GM19395 (cell line): ENCODE data around the gene CARMIL1.

Experiments used
- ATAC-seq: cut with Tn5 transposase; IDR thresholded peaks from one replicate; pipeline ENCODE4 v1.9.1; 2021; ENCODE audit warnings: mild to moderate bottlenecking, moderate library complexity; ENCODE audit not compliant: unreplicated experiment

The CARMIL1 gene

DNA sequence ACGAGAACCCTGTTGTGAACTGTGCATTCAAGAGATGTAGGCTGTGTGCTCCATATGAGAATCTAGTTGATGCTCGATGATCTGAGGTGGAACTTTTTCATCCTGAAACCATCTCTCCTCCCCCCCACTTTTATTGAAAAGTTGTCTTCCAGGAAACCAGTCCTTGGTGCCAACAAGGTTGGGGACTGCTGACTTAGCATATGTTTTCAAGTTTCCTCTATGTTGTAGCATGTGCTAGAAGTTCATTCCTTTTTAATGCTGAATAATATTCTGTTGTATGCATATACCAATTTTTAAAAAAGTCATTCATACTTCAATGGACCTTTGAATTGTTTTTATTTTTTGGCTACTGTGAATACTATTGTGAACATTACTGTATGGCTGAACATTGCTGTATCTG, 27.2 kb downstream of the CARMIL1 start:
- ATAC-seq: no peak

DNA sequence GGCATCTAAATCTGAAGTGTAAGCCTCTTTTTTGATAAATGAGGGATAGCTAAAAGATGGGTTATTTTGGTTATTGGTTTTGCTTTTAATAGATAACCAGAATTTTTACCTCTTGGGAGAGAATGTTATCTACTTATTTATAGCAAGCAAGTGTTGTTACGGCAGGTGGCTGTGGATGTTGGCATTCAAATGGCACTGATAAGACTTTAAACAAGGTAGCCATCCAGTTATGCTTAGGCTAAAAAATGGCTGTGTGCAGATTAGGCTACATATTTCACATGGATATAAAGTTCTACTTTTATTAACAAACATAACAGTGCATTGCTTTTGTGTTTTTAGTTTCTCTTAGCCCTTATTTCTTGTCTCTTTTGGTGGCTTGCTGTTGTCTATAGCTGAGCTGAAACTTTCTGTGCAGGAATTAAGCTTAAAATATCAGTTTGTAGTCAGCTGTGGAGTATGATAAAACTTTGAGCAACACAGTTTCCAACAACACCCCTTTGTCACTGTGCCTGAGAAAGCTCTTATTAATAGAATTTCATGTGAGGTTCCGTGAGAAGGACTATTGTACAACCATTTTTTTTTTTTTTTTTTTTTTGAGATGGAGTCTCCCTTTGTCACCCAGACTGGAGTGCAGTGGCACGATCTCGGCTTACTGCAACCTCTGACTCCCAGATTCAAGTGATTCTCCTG, 28.8 kb downstream of the CARMIL1 start:
- ATAC-seq: no peak

DNA sequence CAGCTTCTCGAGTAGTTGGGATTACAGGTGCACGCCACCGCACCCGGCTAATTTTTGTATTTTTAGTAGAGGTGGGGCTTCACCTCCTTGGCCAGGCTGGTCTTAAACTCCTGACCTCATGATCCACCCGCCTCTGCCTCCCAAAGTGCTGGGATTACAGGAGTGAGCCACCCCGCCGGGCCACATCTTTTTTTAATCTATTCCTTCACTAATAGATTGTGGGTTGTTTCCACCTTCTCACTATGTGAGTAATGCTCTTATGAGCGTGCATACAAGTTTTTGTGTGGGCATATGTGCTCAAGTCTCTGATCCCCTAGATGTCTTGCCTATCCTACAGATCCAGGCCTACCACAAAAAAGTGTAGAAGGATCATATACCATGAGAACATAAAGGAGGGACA, 30.7 kb downstream of the CARMIL1 start:
- ATAC-seq: no peak

DNA sequence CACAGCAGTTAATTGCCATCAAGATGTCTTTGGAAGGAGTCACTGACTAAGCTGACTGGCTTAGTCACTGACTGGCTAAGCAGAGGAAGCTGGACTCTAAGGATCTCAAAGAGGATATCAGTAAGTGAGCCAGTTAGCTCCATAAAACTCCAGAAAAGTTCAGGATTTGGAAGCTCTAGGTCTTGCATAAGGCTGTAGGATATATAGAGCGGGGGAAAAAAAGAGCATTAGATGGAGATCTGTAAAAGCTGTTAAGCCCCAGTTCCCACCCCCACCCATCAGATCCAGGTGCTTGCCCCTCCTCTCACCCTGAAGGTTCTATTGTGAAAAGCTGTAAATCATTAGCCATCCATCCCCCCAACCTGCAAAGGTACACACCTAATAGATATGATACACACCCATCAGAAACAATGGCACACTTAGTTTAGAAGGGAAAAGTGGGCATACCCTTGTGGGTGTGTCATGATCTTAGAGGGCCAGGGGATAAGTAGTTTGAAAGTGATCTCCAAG, 32.2 kb downstream of the CARMIL1 start:
- ATAC-seq: no peak

DNA sequence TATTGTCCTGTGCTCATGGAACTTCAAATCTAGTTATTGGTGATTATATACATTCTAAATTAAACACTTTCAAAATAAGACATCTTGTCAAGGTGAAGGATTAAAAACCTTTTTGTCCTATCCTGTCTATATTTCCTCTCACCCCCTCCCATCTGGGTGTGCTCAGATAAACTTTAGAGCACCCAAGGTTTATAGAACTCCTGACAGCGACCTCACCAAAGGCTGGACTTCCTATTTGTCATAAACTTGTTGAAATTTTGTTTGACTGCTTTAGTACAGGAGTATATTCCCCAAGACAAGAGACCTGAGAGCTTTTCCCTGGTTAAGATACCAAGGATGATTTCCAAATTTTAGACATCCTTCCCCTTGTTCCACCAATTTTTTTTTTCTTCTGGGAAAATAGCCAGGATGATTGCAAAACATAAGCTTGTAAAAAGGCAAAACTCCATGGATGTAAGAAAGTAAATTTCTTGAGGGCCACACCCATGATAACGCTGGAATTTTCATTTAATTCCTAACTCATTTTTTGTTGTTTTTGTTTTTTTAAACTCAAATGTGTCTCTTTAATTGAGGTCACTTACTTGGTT, 33.0 kb downstream of the CARMIL1 start:
- ATAC-seq: no peak

DNA sequence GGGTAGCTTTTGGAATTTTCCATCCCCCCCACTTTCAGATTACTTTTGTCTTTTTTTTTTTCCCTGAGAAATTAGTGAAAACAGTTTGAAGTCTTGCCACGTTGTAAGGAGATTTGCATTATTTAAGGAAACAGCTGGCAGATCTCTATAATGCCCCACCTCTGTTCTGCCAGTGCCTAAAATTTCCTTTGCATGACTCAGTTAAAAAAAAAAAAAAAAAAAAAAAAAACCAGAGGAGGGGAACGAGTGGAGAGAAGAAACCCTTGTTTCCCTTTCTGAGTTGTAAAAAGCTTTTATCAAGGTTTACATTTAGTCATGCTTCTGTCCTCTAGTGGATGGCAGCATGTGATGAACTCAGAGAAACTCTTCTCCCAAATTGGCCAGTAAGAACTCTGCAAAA, 33.5 kb downstream of the CARMIL1 start:
- no peak for ATAC-seq

DNA sequence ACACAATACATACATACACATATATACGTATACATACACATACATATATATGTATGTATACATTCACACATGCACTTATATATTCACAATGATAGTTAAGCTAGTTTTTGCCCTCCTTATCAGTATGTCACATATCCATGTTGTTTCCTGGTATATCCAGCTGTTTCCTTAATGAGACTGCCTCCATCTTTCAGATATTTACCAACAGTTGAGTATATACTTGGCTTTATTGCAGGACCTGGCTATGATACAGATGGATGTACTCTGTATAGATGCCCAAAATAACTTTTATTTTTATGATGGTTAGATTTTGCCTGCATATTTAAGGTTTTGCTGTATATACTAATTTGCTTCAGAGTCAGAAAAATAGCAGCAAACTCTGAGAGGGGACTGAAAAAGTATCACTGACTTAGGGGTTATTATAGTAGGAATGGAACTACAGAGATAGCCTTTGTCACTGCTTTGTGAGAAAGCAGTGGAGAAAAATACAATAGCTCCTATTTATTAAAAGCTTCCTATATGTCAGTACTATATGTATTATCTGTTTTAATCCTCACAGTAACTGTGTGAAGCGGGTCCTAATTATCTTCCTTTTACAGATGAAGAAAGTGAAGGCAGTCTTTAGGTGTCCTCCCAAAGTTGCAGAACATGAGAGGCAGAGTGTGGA, 35.5 kb downstream of the CARMIL1 start:
- ATAC-seq: no peak

DNA sequence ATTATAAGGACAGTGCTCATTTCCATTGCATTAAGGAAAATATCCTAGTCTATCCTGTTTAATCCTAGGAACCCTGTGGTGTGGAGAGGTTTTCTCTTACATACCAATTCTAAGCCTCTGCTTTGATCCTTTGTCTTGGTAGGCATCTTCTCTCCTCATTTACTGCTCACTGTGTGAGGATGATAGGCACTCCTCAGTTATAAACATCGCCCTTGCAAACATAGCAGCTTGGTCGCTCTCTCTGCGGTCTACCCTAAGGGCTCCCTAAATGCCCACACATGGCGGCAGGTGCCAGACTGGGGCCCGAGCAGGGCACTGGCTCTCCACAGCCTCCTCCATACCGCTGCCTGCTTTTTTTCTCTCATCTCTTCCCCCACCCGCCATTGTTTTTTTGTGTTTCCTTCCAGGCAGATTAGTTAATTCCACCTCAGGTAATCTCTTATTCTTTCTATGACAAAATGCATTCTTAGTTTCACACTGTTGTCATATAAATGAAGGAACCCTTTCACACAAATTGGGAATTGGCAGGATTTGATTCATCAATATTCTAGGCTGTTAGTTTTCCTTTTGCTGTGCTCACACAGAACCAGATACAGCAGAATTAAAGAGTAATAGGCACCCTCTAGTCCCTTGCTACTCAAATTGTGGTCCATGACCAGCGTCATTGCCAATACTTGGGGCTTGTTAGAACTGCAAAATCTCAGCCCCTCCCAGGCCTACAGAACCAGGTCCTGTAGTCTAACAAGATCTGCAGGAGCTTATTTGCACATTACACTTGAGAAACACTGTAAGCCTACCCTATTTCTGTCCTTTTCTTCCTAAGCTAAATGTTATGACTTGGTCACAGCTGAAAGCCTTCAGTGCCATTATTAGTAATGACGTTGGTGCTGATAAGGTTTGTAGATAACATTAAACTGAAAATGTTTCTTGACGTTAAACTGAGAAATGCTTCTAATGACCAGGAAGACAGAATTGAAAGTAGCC, 36.3 kb downstream of the CARMIL1 start:
- ATAC-seq: no peak

DNA sequence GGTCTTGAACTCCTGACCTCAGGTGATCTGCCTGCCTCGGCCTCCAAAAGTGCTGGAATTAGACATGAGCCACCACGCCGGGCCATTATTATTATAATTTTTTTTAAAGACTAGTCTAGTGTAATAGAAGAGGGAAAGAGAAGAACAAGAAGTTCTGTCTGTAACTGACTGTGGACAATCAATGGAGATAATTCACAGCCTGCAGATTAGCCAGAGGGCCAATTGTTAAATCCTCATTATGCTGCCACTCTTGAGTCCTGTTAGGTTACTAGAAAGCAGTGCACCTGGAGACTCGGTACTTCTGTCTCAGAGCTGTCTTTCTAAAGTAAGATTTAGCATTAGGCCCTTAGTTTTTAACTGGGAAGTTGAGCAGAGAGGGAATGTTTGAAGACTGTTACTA, 37.5 kb downstream of the CARMIL1 start:
- ATAC-seq: no peak

DNA sequence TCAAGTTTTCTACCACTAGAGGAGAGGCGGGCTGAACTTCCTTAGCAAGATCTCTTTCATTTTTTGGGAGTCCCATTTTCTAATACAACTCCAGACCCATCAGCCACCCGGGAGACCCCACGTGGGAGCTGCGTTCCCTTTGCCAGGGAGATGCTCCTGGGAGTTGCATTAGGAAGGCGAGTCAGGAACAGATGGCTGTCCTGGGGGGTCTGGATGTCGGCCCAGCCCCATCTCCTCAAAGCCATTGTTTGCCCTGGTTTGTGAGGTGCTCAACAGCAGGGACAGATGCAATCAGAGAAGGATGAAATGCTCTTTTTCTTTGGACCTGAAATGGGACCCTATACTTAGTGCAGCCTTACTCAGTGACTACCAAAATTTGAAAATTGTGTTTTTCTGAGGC, 39.4 kb downstream of the CARMIL1 start:
- no peak for ATAC-seq

DNA sequence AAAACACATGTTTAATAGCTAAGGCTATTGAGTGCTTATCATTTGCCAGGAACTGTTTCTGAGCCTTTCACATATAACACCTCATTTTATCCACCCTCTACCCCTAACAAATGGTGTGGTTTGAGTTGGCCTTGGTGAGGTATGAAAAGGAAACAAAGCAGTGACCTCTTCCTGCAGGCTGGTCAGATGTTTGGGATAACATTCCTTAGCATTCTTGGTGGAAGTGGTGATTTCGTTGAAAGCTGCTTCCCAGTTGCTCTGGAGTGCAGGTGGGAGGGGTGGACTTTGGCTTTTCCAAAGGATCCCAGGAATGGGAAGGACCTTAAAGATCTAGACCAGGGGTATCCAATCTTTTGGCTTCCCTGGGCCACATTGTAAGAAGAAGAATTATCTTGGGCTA, 41.3 kb downstream of the CARMIL1 start:
- no peak for ATAC-seq

DNA sequence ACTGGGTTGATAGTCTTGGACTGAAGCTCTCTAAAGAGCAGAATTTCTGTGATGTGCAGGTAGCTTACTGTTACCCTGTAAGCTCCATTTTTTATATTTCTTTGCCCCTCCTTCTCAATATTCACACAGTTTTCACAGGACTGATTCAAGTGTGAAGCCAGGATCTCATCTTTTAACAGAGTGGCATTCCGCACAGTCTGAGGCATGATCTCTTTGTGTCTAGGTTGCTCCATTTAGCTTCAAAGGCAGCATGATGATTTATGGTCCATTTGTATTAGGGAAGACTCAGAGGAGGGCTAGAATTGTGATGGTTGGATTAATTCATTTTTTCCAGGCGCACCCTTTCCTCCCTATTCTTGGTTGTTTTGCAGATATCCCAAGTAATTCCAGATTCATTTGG, 43.5 kb downstream of the CARMIL1 start:
- ATAC-seq: no peak

DNA sequence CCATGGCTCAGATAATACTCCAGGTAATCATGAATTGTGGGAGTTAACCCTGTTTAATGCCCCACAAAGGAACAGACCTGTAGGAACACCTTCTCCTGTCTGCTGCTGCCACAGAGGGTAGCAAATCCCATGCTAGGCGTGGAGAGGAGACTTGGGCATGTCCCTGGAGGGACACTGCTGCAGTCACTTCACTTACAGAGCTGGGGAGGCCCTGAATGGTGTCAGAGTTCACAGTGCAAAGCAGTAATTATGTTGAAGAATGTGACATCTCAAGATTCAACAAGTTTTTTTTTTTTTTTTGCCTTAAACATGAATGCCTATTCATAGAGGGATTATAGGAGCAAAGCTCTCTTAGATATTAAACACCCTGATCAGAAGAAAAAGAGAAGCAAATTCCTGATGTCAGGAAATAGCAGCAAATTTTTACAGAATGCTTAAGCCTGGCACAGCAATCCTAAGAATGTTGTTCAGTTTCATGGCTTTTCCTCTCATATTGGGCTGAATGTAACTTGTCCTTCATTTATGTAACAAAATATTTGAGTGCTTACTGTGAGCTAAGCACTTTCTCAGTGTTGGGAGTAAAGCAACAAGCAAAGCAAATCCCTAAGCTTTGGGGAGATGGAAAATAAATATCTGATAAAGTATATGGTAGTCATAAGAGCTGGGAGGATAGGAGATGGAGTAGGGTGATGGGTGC, 45.0 kb downstream of the CARMIL1 start:
- no peak for ATAC-seq

DNA sequence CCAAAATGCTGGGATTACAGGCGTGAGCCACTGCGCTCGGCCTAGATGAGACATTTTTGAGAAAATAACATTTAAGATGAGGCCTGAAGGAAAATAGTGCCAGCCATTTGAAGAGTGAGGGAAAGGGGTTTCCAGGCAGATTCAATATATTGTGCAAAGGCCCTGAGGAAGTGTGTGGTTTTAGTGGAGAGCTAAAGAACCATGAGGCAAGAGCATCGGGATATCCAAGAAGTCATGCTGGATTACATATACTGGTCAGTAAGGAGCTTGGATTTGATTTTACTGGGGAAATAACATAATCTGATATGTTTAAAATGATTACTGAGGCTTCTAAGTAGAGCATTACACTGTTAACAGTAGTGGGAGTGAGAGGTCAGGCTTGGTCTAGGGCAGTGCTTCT, 47.0 kb downstream of the CARMIL1 start:
- ATAC-seq: no peak

DNA sequence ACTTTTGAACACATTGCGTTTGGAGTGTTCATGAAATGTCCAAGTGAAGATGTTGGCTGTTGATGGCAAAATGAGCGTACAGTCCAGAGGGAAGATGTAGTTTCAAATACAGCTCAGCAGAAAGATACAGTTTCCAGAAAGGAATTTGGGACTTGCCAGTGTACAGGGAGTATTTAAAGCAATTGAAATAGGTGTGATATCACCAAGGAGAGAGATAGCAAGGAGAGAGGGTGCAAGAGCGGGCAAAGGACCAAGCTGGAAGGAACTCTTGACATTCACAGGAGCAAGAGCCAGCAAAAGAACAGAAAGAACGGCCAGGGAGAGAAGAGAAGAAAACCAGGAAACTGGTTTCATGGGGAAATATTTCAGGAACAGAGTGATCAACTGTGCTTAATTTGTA, 47.8 kb downstream of the CARMIL1 start:
- no peak for ATAC-seq

DNA sequence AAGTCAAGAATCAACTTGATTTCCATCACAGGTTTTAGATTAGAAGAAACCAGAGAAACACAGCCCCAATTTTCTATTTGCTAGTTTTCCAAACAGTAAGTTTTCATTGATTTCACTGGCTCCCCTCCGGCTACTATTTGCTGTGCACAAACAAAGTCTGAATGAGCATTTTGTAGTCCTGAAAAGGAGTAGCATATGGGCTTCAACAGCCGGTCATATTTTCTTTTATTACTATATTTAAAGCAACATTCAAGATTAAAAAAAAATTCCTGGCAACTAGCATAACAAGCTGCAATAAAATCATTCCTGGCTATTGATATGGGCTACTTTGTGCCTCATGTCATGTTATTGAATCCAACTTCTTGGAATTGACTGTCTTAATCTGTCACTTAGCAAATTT, 48.3 kb downstream of the CARMIL1 start:
- ATAC-seq: no peak

DNA sequence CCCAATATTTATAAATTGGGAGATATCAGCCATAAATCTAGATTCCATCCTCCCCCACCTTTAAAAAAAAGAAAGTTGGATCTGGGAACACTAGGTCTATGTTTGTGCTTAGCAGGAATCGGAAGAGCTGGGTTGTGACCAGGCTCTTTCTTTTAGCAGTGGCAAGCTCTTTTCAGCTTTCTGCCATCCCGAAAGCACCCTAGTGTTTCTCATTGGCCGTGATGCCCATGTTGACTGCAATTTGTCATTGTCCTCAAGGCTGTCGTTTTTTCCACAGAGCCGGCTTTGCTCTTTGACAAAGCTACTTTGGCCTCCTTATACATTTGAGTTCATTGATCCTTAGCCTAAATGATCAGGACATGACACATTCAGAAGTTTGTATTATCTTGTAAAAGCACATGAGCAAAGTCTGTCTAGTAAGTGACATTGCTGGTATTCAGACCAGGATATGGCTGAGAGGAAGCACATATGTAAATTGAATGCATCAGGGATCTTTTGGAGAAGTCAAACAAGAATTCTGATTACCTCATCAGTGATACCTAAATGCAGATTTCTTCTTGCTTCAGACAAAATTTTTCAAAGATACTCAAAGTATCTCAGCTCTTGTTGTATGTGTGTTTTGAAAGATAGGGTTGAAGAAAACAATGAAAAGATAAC, 50.1 kb downstream of the CARMIL1 start:
- ATAC-seq: no peak

DNA sequence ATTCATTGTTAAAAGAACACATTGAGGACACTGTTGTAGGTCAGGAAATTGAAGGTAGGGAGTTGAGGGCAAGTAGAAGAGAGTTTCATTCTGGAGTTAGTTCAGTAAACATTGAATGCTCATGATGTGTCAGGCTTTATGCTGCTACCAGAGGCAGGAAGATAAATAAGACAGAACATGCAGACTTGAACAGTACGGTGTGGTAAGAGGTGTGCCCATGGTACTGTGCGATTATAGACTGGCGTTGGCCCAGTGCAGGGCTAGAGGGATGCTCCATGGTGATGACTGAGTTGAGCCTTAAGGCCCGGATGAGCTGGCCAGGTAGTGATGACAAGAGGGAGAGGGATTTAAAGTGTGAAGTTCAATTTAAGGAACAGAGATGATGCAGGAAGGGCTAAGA, 50.8 kb downstream of the CARMIL1 start:
- ATAC-seq: no peak

DNA sequence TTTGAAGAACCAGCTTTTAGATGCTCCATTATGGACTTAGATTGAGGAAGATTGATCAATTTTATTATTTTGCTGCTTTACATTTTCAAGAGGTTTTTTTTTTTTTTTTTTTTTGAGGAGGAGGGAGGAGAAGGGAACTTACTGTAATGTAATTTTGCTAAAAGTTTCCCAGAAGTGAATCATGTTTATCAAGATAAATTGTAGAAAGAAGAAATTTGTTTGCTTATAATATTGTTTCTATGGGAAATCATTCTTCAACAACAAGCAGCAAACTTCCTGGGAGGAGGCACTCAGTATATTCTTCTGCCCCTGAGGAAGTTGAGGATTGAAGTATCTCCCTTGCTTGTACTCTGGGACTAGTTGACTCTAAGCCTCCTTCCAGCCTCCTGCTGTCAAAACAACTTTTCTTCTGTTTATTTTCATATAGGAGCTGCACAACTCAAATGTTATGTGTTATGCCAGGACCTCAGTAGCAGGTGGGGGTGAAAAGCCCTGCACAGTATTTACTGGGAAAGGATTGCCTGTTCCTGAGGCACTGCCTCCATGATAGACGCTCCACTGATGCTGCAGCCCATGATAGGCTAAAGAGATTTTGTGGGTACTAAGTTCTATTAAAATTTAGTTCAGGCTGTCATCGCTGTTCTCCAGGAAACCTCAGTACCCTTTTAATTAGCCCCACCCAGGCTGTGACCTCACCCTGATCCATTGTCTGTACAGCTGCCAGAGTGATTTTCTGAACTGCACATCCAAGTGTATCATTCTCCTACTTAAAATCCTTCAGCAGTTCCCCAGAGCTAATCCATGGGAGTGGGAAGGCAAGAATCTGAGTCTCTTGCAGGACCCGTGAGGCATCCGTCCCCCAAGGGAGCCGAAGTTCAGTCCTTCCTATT, 51.9 kb downstream of the CARMIL1 start:
- no peak for ATAC-seq
